HG03520 (cell line): ENCODE data around the gene ELL.
A peak's percentile ranks its signal among the peaks of the same experiment; 100 is the strongest.
"Not testable (repeated sequence)": the region's sequence is repeated elsewhere in the genome, so short reads cannot be mapped to it uniquely, and the experiment has no call there.

ENCODE experiments used
- ATAC-seq: cut with Tn5 transposase; IDR thresholded peaks from one replicate; pipeline ENCODE4 v1.9.1; 2021; ENCODE audit warnings: mild to moderate bottlenecking, moderate library complexity; ENCODE audit not compliant: unreplicated experiment

The ELL gene

DNA sequence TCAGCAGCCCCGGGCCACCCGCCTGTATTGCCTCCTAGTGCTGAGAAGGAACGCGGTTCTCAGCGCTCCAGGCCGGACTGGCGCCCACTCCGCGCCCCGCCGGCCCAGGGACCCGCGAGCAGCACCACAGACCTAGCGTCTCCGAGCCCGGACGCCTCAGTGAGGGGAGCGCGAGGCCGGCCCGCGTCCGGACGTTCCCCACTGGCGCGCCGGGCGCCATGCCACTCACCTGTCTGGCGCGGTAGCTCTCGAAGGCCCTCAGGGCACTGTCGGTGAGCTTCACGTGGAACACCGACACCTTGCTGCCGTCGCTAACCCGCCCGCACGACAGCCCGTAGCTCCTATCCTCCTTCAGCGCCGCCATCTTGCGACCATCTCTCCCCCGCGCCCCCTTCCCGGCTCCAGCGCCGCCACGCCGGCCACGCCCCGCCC, at the start of gene ELL:
Gene ELL, minus strand, starts transcription at position 379 of the 432 bp plus-strand sequence. Its CDS starts 15 bp downstream, at position 364.
- peak; percentile 7 for ATAC-seq

- ATAC-seq = no peak
Measured at GRCh38 chr19:18568367-18568766, 46.5 kb upstream of the ELL start.

GRCh38 chr19:18566953-18567352, 45.1 kb upstream of the ELL start:
- no peak for ATAC-seq

- ATAC-seq = no peak
Measured at GRCh38 chr19:18562086-18562485, 40.2 kb upstream of the ELL start.

DNA sequence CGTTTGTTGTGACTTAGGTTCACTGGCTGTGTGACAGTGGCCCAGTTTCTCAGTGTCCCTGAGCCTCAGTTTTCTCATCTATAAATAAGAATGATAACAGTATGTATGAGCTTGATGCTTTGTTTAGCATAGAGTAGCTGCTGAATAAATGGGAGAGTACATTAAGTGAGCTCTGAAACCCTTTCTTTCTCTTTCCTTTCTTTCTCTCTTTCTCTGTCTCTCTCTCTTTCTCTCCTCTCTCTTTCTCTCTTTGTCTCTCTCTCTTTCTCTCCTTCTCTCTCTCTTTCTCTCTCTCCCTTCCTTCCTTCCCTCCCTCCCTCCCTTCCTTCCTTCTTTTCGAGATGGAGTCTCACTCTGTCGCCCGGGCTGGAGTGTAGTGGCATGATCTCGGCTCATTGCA, 37.8 kb upstream of the ELL start:
- ATAC-seq = no peak

DNA sequence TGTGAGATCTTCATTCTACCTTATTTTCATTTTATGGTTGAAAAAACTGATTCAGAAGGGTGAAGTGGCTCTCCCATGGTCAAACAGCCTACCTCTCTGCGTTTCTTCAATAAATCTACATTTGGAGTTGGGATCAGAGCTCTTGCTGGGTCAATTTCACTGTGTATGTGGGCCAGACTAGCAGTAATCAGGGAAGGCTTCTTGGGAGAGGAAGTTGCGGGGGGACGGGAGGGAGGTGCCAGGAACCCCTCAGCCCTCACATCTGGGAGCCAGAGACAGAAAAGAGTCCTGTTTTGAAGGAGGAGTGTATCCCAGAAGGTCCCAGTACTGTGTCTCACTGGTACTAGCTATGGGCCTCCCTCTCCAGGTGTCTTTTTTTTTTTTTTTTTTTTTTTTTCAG, 36.7 kb upstream of the ELL start:
- no peak for ATAC-seq

- ATAC-seq = no peak
Measured at GRCh38 chr19:18558202-18558555, 36.3 kb upstream of the ELL start.

- peak; percentile 94 for ATAC-seq
Measured at GRCh38 chr19:18557411-18558201, 35.7 kb upstream of the ELL start, which contains the start of gene KXD1. KXD1 (plus strand) TSS chr19:18557870; CDS start chr19:18562057, 4,187 bp downstream.

- ATAC-seq = no peak
Measured at GRCh38 chr19:18551631-18552030, 29.8 kb upstream of the ELL start.

- ATAC-seq = no peak
Measured at GRCh38 chr19:18543814-18544475, 22.1 kb upstream of the ELL start.

GRCh38 chr19:18542941-18543813, 21.3 kb upstream of the ELL start, which contains the start of gene FKBP8:
FKBP8 (minus strand) TSS chr19:18543573; CDS start chr19:18541970, 1,603 bp downstream.
- ATAC-seq = peak; percentile 90

DNA sequence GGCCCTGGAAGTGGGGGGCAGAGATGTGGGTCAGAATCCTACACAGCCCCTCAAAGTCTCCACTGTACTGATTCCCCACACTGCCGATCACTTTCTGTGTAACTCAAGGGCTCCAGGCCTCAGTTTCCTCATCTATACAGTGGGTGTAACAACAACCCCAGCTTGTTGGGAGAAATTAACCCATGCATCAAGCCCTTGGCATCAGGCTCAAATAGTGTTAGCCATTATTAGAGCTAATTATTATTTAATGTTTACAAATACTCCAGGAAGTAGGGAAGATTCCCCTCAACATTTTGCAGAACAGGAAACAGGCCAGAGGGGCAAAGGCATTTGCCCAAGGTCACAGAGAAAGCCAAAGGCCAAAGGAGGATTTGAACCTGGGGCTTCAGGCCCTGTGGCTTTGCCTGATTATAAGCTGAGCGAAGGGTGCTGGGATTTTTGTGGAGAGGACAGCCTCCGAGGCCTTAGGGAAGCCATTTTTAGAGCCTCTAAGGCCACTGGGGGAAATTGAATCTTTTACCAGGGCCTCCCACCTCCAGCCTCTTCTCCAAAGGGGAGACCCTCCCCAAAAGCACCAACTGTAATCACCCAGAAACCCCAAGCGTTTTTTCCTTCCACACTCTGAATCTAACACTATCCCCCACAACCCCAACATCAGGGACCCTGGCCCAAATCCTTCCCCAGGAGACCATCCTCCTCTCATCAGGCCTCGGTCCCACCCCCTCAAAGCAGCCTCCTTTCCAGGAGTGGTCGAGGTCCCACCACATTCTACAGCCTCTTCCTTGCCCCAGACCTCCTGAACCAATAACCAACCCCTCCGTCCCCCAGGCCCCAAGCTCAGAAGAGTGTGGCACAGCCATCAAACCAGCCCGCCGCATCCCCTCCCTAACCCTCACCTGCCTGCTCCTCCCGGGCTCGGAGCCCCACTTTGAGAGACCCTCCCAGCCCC, 20.4 kb upstream of the ELL start:
- no peak for ATAC-seq

DNA sequence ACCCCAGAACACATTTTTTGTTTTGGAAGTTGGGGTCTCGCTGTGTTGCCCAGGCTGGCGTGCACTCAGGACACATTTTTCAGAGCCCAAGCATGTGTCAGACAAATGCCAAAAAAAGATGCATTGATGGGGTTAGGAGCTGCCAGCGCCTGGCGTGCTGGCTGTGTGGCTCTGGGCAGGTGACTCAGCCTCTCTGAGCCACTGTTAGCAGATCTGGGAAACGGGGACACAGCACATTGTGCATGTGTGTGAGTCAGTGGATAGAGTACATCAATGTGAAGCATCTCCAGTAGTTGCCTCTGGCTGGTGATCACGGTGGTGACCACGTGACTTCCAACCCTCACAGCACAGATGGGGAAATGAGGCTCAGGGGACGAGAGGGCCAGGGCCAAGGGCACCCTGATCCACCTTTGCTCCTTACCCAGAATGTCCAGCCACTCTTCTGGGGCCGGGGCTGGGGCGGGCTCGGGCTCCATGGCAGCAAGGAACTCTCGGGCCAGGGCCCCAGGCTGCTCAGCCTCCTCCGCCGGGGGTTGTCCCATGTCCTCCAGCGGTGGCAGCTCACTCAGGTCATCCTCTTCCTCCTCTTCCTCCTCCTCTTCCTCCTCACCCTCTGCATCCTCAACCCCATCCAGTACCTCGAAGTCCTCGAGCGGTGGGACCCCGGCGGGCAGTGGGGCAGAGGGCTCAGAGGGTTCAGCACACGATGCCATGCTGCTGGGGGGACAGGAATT, 19.6 kb upstream of the ELL start:
- no peak for ATAC-seq

GRCh38 chr19:18540200-18540599, 18.3 kb upstream of the ELL start:
- ATAC-seq = not testable (repeated sequence)

- ATAC-seq = no peak
Measured at GRCh38 chr19:18539372-18539771, 17.5 kb upstream of the ELL start.

DNA sequence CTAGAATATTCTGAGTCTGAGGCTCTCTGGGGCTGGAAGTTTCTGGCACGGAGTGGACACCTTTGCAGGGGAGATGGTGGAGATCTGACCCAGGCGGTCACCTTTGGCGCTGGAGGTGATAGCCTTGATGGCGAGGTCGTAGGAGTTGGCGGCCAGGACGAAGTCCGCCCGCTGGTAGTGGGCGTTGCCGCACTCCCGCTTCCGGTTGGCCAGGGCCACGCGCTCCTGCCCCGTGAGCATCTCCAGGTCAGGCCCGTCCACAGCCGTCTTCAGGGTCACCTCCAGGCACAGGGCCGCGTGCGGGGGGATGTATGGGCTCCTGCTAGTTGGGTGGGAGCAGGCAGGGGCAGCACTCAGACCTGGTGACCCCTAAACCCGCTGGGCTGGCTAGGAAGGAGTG, 16.2 kb upstream of the ELL start:
- ATAC-seq = no peak

DNA sequence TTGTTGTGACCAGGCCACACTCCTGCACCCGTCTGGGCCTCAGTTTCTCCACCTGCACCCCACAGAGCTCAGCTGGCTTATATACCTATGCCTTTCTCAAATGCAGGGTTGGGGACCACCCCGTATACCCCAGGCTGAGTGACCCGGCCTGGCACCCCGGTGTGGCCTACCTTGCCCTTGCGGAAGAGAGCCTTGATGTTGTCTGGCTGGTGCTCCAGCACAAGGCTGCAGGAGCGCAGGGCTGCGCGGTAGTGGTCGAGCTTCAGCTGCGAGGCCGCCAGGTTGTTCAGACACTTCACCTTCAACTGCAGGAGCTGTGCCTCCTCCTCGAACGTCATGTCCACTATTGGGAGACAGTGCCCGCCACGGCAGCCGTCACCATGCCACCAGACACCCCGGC, 15.6 kb upstream of the ELL start:
- ATAC-seq = no peak

- ATAC-seq = no peak
Measured at GRCh38 chr19:18536475-18536874, 14.6 kb upstream of the ELL start.

GRCh38 chr19:18533058-18533457, 11.2 kb upstream of the ELL start:
- no peak for ATAC-seq
